ENCODE data around the gene RTN4R. TPM values are rescaled to one million over a fixed set of nuclear protein-coding genes. Genes with fewer than 3 reads are reported as not detected.

Gene RTN4R
- total and polyA plus RNA-seq, 2 of the 4 experiments (the other 2 are of a cell fraction): 0.18 to 0.94 TPM

DNA sequence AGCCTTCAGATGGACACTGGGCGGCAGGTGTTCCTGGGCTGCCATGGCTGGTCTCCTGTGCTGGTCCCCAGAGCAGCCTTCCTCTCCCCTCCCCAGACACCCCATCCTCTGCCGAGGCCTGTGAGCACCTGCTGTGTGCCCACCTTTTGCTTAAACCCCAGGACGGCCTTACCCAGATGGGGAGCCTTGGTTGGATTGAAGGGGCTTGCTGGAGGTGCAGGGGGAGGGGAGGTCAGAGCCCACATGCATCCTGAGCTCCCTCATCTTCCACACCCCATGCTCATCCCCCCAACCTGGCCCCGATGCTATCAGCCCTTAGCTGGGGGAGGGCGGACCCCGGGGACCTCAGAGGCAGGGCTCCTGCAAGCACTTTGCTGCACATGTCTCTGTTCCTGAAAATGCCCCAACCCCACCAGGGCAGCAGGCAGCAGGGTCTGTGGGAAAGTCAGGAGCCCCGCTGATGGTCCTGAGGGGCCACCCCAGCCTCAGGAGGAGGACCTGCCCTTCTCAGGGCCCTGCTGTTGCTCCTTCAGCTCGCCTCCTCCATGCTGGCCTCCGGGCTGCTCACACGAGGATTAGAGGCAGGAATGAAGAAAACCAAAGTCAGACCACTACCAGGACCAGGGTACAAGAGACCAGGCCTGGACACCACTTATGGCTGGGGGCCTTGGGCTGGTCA lies 75.7 kb downstream of the RTN4R start:
- CTCF ChIA-PET: no interaction called here

More for the DNA sequence above, 75.7 kb downstream of the RTN4R start:
- Histone ChIP-seq H3K9ac (ENCODE audit: low read depth, low read length) (no peak overlapping the region), H3K4me2 (ENCODE audit: low read depth, low read length) (no peak overlapping the region), H2AK9ac (replicated peaks; ENCODE audit: low read depth, low read length, poor library complexity) (no peak overlapping the region), H3K18ac (ENCODE audit: low read depth, low read length) (no peak overlapping the region), H3K14ac (replicated peaks; ENCODE audit: low read depth, low read length) (no peak overlapping the region), H4K5ac (ENCODE audit: low read depth, low read length) (no peak overlapping the region), H2AK5ac (ENCODE audit: low read depth, low read length) (no peak overlapping the region), H4K91ac (ENCODE audit: insufficient read depth, low read depth, low read length) (no peak overlapping the region), H3K27me3 (ENCODE audit: control insufficient read depth, insufficient read depth, low read length) (peaks cover 30% of the 10 kb centered on the region), H2BK20ac (ENCODE audit: low read depth, low read length) (no peak overlapping the region), H3K56ac (ENCODE audit: extremely low read depth, insufficient read depth, low read length) (no peak overlapping the region), H3K4ac (ENCODE audit: low read depth, low read length) (no peak overlapping the region), H3K9me3 (ENCODE audit: control insufficient read depth, insufficient read depth, low read length) (no peaks in the 10 kb centered on the region), H2AFZ (replicated peaks; ENCODE audit: low read length, poor library complexity) (no peak overlapping the region), H3K4me1 (ENCODE audit: control insufficient read depth, insufficient read depth, low read length) (no peaks in the 10 kb centered on the region), H2BK15ac (ENCODE audit: low read depth, low read length) (no peak overlapping the region), H4K20me1 (ENCODE audit: insufficient read depth, low read length) (no peaks in the 10 kb centered on the region), H2BK5ac (ENCODE audit: low read depth, low read length, poor library complexity, severe bottlenecking) (no peak overlapping the region), H4K8ac (ENCODE audit: low read depth in 2 of 2, low read length in 2 of 2) (no peak overlapping the region), H2BK120ac (ENCODE audit: low read depth, low read length) (no peak overlapping the region), H3K27ac (ENCODE audit: insufficient read depth, low read length) (no peak overlapping the region), H3K36me3 (ENCODE audit: control insufficient read depth, insufficient read depth, low read length) (no peaks in the 10 kb centered on the region), H3K79me1 (ENCODE audit: low read depth in 1 of 2, low read length in 2 of 2) (no peaks in the 10 kb centered on the region), H3K9me1 (ENCODE audit: insufficient read depth, low read length) (no peaks in the 10 kb centered on the region), H3K4me3 (ENCODE audit: insufficient read depth, low read depth, low read length) (no peak overlapping the region), H3K23ac (ENCODE audit: low read depth, low read length) (no peak overlapping the region)
- TF ChIP-seq RAD21 (IDR thresholded peaks at IDR 0.05; ENCODE audit: low read length) (no peak), MAZ (IDR thresholded peaks at IDR 0.05; ENCODE audit: borderline replicate concordance, low read depth, low read length) (no peak), MXI1 (IDR thresholded peaks at IDR 0.05; ENCODE audit: borderline replicate concordance, low read depth, low read length) (no peak), SMC3 (IDR thresholded peaks at IDR 0.05; ENCODE audit: low read depth, low read length) (no peak), FOS (IDR thresholded peaks at IDR 0.05; ENCODE audit: low read depth, low read length) (no peak), BHLHE40 (IDR thresholded peaks at IDR 0.05; ENCODE audit: low read depth, low read length) (no peak), POLR2A (IDR thresholded peaks at IDR 0.05; ENCODE audit: low read depth, low read length) (no peak), RCOR1 (IDR thresholded peaks at IDR 0.05; ENCODE audit: insufficient replicate concordance, low read length) (no peak)
- TF ChIP-seq, protein P1, sequence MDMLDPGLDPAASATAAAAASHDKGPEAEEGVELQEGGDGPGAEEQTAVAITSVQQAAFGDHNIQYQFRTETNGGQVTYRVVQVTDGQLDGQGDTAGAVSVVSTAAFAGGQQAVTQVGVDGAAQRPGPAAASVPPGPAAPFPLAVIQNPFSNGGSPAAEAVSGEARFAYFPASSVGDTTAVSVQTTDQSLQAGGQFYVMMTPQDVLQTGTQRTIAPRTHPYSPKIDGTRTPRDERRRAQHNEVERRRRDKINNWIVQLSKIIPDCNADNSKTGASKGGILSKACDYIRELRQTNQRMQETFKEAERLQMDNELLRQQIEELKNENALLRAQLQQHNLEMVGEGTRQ (IDR thresholded peaks at IDR 0.05; ENCODE audit: low read depth, low read length): no peak
- DNase-seq (no peak), ATAC-seq (ENCODE audit: low read depth) (no peak)
- intact Hi-C loops (cut with micrococcal nuclease): no loop called here
- in situ Hi-C loops (cut with MboI; ENCODE audit: low sequenced_read_pairs): no loop called here
- dilution Hi-C loops (cut with HindIII; ENCODE audit: low sequenced_read_pairs, unreplicated experiment): no loop called here
- no TSS peak for BruUV-seq (replicated peaks)
- 90% methylated on average over 2 of the region's 10 CpGs; no CpG with 5 or more reads in 1 of the 2 experiments for WGBS, 2 experiments (ENCODE audit: extremely low coverage in 2 of 2, insufficient read length in 1 of 2)
- POLR2A ChIA-PET (ENCODE audit: unreplicated experiment): no interaction called here

Data from IMR-90 (cell line).